Measurements from ENCODE around the gene TRERF1.
A peak's percentile ranks its signal among the peaks of the same experiment; 100 is the strongest.

The TRERF1 gene

DNA sequence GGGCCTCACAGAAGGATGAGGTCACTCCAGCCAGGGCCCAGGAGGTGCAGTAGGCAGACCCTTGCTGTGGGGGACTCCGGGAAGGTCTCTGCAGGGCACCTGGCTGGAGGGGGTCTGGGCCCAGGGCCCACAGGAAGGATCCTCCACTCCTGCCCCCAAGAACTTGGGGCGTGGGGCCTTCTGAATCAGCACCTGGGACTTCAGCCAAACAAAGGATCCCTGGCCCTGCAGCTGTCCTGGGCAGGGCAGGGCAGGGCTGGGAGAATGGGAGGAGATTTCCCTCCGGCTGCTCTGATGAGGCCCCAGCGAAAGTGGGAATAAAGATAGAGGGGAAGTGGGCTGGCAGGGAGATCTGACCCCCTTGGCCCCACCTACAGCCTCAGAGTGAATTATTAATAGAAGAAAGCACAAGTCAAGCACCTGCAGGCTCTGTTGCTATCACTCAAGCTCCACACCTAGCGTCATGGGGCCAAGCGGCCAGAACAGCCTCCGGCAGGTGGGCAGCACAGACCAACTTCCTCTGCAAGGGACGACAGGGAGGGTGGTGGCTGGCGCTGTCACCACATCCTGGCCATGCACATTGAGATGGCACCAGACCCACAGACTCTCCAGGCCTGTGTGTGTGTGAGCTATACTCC is 172.5 kb downstream of the TRERF1 start:
- ChIA-PET POLR2A (no interaction called here), CTCF (interaction anchor here (0.6 to 1.4 kb wide), 3 partner anchors 16 to 268 kb away, joined by 3 to 7 read pairs (median 4); no protein-coding TSS in a partner anchor)
- Histone ChIP-seq H3K36me3 (ENCODE audit: control insufficient read depth in 2 of 2, insufficient read depth in 1 of 2, low read length in 2 of 2) (no peaks in the 10 kb centered on the region), H3K9me3 (ENCODE audit: control insufficient read depth, insufficient read depth, low read depth, low read length) (no peaks in the 10 kb centered on the region), H3K4me1 (ENCODE audit: control insufficient read depth, insufficient read depth, low read length) (no peaks in the 10 kb centered on the region), H3K4me3 (ENCODE audit: low read depth, low read length) (no peak overlapping the region), H3K27ac (ENCODE audit: extremely low read depth, low read depth, low read length) (no peak overlapping the region)
- TF ChIP-seq ZIC2 (tag by site-specific recombination; IDR thresholded peaks at IDR 0.05) (peak; percentile 81), GLIS1 (tag by site-specific recombination; IDR thresholded peaks at IDR 0.05) (peak; percentile 72), ZNF521 (tag by site-specific recombination; IDR thresholded peaks at IDR 0.05) (no peak), IKZF3 (tag by site-specific recombination; IDR thresholded peaks at IDR 0.05) (no peak)
- TF ChIP-seq, protein P1, sequence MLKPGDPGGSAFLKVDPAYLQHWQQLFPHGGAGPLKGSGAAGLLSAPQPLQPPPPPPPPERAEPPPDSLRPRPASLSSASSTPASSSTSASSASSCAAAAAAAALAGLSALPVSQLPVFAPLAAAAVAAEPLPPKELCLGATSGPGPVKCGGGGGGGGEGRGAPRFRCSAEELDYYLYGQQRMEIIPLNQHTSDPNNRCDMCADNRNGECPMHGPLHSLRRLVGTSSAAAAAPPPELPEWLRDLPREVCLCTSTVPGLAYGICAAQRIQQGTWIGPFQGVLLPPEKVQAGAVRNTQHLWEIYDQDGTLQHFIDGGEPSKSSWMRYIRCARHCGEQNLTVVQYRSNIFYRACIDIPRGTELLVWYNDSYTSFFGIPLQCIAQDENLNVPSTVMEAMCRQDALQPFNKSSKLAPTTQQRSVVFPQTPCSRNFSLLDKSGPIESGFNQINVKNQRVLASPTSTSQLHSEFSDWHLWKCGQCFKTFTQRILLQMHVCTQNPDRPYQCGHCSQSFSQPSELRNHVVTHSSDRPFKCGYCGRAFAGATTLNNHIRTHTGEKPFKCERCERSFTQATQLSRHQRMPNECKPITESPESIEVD (tag by site-specific recombination; IDR thresholded peaks at IDR 0.05) = no peak

DNA sequence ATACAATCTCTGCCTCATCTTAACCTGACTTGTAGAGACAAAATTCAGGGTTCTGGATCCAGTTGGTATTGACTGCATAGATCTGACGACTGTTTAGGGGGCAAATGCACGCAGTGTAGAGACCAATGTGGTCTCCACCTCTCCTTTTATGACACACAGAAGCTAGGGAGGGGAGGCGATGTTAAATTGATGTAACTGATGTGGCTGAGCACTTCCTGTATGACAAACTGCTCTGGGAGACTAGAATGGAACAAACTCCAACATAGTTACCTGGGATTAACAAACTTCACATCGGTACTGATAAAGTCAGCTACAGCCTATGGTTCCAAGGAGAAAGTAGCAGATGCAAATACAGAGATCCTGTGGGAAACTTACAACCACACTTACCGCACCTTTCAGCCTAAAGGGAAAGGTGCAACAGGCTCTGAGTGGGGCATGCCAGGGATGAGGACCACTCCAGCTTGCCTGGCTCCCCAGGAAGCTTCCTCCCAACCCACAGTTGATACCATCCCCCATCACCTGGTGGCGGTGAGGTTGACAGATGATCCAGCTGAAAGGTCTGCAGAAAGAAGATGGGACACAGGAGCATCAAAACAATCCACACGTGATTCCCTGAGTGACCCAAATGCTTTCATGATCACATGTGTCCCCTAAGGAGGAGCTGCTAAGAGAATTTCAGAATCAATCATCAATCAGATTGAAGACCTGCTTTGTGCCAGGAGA is 173.4 kb downstream of the TRERF1 start:
- POLR2A ChIA-PET = no interaction called here

DNA sequence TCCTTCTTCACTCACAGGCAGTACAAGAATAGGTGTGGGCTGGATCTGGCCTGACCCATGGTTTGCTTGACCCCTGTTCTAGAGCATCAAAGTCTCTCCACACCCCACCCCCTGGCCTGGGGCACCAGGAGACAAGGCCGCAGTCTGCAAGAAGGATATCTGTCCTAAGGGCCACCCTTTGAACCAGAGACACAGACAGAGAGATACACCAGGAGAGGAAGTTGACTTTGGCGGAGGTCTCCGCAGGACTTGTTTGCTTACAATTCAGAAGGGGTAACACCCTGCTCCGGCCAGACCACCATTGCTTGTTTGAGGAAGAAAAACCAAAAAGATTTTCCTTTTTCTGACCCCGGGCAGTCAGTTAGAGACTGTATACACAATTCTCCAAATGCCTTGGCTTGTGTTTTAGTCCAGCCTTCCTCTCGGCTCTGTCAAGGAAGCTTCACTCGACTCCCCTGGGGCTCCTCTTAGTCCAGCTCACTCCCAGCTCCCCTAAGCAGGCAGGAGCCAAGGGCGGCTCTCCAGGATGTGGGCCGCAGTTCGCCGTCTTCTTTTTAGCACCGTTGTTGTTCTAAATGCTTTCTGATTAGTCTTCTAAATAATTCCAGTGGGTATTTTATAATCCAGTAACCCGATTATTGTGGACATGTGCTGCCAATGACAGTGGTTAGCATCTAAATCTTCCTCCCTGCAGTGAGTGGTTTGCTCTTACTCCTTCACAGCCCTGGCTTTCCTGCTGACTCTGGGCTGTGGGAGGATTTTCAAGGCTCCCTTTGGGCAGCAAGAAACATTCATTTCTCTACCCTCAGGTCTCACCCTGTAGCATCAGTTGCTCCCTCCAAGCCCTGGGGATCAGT is 175.5 kb downstream of the TRERF1 start:
- H3K4me3 ChIP-seq (ENCODE audit: low read depth, low read length) = no peak overlapping the region
- POLR2A ChIA-PET = no interaction called here
- H3K9me3 ChIP-seq (ENCODE audit: control insufficient read depth, insufficient read depth, low read depth, low read length) = no peaks in the 10 kb centered on the region
- no peaks in the 10 kb centered on the region for H3K4me1 ChIP-seq (ENCODE audit: control insufficient read depth, insufficient read depth, low read length)
- CTCF ChIA-PET = no interaction called here
- no peak overlapping the region for H3K27ac ChIP-seq (ENCODE audit: extremely low read depth, low read depth, low read length)
- TF ChIP-seq TCF7L2 (IDR thresholded peaks at IDR 0.05; ENCODE audit: borderline replicate concordance, low read depth, low read length) (no peak), ZSCAN23 (tag by site-specific recombination; IDR thresholded peaks at IDR 0.05) (no peak), BCL11A (tag by site-specific recombination; IDR thresholded peaks at IDR 0.05; ENCODE audit: low read depth) (no peak), ZNF626 (tag by site-specific recombination; IDR thresholded peaks at IDR 0.05) (no peak), ZNF214 (tag by site-specific recombination; IDR thresholded peaks at IDR 0.05; ENCODE audit: borderline replicate concordance) (no peak)
- TF ChIP-seq, protein P2, sequence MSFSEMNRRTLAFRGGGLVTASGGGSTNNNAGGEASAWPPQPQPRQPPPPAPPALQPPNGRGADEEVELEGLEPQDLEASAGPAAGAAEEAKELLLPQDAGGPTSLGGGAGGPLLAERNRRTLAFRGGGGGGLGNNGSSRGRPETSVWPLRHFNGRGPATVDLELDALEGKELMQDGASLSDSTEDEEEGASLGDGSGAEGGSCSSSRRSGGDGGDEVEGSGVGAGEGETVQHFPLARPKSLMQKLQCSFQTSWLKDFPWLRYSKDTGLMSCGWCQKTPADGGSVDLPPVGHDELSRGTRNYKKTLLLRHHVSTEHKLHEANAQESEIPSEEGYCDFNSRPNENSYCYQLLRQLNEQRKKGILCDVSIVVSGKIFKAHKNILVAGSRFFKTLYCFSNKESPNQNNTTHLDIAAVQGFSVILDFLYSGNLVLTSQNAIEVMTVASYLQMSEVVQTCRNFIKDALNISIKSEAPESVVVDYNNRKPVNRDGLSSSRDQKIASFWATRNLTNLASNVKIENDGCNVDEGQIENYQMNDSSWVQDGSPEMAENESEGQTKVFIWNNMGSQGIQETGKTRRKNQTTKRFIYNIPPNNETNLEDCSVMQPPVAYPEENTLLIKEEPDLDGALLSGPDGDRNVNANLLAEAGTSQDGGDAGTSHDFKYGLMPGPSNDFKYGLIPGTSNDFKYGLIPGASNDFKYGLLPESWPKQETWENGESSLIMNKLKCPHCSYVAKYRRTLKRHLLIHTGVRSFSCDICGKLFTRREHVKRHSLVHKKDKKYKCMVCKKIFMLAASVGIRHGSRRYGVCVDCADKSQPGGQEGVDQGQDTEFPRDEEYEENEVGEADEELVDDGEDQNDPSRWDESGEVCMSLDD (tag by site-specific recombination; IDR thresholded peaks at IDR 0.05) = no peak
- H3K36me3 ChIP-seq (ENCODE audit: control insufficient read depth in 2 of 2, insufficient read depth in 1 of 2, low read length in 2 of 2) = no peaks in the 10 kb centered on the region

More for the DNA sequence above, 173.4 kb downstream of the TRERF1 start:
- H3K4me3 ChIP-seq (ENCODE audit: low read depth, low read length) = no peak overlapping the region
- no peak for TF ChIP-seq ZNF701 (tag by site-specific recombination; IDR thresholded peaks at IDR 0.05)
- TF ChIP-seq ZNF501 (tag by site-specific recombination; IDR thresholded peaks at IDR 0.05) = no peak
- TF ChIP-seq ZNF114 (tag by site-specific recombination; IDR thresholded peaks at IDR 0.05) = no peak
- no peak for TF ChIP-seq GLI2 (tag by site-specific recombination; IDR thresholded peaks at IDR 0.05; ENCODE audit: borderline replicate concordance, low read depth)
- TF ChIP-seq SP7 (tag by site-specific recombination; IDR thresholded peaks at IDR 0.05) = no peak
- TF ChIP-seq ZBTB17 (tag by site-specific recombination; IDR thresholded peaks at IDR 0.05) = no peak
- TF ChIP-seq ZNF184 (tag by site-specific recombination; IDR thresholded peaks at IDR 0.05) = no peak
- TF ChIP-seq KLF1 (tag by site-specific recombination; IDR thresholded peaks at IDR 0.05) = no peak
- TF ChIP-seq YY2 (tag by site-specific recombination; IDR thresholded peaks at IDR 0.05) = no peak
- no peak for TF ChIP-seq ZNF266 (tag by site-specific recombination; IDR thresholded peaks at IDR 0.05; ENCODE audit: low read depth)
- no peak for TF ChIP-seq ZNF366 (tag by site-specific recombination; conservative IDR thresholded peaks at IDR 0.05)
- TF ChIP-seq, protein P3, sequence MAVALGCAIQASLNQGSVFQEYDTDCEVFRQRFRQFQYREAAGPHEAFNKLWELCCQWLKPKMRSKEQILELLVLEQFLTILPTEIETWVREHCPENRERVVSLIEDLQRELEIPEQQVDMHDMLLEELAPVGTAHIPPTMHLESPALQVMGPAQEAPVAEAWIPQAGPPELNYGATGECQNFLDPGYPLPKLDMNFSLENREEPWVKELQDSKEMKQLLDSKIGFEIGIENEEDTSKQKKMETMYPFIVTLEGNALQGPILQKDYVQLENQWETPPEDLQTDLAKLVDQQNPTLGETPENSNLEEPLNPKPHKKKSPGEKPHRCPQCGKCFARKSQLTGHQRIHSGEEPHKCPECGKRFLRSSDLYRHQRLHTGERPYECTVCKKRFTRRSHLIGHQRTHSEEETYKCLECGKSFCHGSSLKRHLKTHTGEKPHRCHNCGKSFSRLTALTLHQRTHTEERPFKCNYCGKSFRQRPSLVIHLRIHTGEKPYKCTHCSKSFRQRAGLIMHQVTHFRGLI (tag by site-specific recombination; IDR thresholded peaks at IDR 0.05) = no peak
- no peak for TF ChIP-seq ZNF426 (tag by site-specific recombination; IDR thresholded peaks at IDR 0.05)
- H3K36me3 ChIP-seq (ENCODE audit: control insufficient read depth in 2 of 2, insufficient read depth in 1 of 2, low read length in 2 of 2) = no peaks in the 10 kb centered on the region
- no peaks in the 10 kb centered on the region for H3K9me3 ChIP-seq (ENCODE audit: control insufficient read depth, insufficient read depth, low read depth, low read length)
- H3K27ac ChIP-seq (ENCODE audit: extremely low read depth, low read depth, low read length) = no peak overlapping the region
- no peaks in the 10 kb centered on the region for H3K4me1 ChIP-seq (ENCODE audit: control insufficient read depth, insufficient read depth, low read length)
- CTCF ChIA-PET = interaction anchor here (1.1 to 1.4 kb wide), 2 partner anchors 15 to 269 kb away, joined by 4 to 7 read pairs; no protein-coding TSS in a partner anchor
